Uterus (tissue), 4 donors: ENCODE results near the gene FPGS. TPM values are rescaled to one million over a fixed set of nuclear protein-coding genes. Genes with fewer than 3 reads are reported as not detected.
"Not testable (repeated sequence)": the region's sequence is repeated elsewhere in the genome, so short reads cannot be mapped to it uniquely, and the experiment has no call there.

Experiments used
- DNase-seq, 2 donors: peaks; one replicate each; pipeline ENCODE4 v3.0.0-alpha.2; 2019 to 2020
- H3K27ac ChIP-seq, 2 donors: fragments of 200-600 bp; sonication (generic); 1 replicate in 1 of 2; 2 replicates in 1 of 2; pipeline ENCODE4 v1.5.1; 2016 to 2018
- H3K27me3 ChIP-seq, 2 donors: fragments of 200-600 bp; sonication (generic); one replicate each; pipeline ENCODE4 v1.5.1; 2018 to 2019; ENCODE audit warnings: control low read depth in 1 of 2
- H3K36me3 ChIP-seq, 2 donors: fragments of 200-600 bp; sonication (generic); one replicate each; pipeline ENCODE4 v1.5.1; 2019; ENCODE audit warnings: control low read depth in 1 of 2
- H3K4me1 ChIP-seq, 2 donors: fragments of 200-600 bp; sonication (generic); one replicate each; pipeline ENCODE4 v1.5.1; 2018 to 2019; ENCODE audit warnings: control low read depth in 1 of 2
- H3K4me3 ChIP-seq, 2 donors: fragments of 200-600 bp; sonication (generic); 1 replicate in 1 of 2; 2 replicates in 1 of 2; pipeline ENCODE4 v1.5.1; 2018 to 2019; ENCODE audit warnings: mild to moderate bottlenecking in 1 of 2
- H3K9me3 ChIP-seq, 2 donors: fragments of 200-600 bp; sonication (generic); one replicate each; pipeline ENCODE4 v1.5.1; 2019; ENCODE audit warnings: control low read depth in 1 of 2
- CTCF ChIP-seq, 4 experiments: fragments of 200-600 bp in 2 of 4; fragments of 450-650 bp in 2 of 4; sonication (generic) in 2 of 4; IDR thresholded peaks; one replicate each; pipeline ENCODE4 v1.5.1; 2016 to 2019; ENCODE audit warnings: antibody characterized with exemption in 4 of 4, mild to moderate bottlenecking in 2 of 4, moderate library complexity in 1 of 4
- POLR2A ChIP-seq, 2 donors: fragments of 450-650 bp; IDR thresholded peaks; one replicate each; pipeline ENCODE4 v1.6.1; 2016; ENCODE audit warnings: antibody characterized with exemption in 2 of 2, mild to moderate bottlenecking in 1 of 2, moderate library complexity in 1 of 2
- intact Hi-C: fragments of 100-400 bp; cut with DNase I; formaldehyde crosslinking; loops from one replicate; pipeline ENCODE4 v1.15.1; 2023; ENCODE audit warnings: low total_unique reads
- total RNA-seq, 4 donors: library from RNA; depleted of rRNA in 3 of 4; stranded (reverse); fragments of >200 nt in 3 of 4; gene quantifications; one replicate each; pipeline versions ENCODE4 v1.1.0 to v1.2.4, GENCODE V29; 2014 to 2023
- donor health status: DM: yes; HTN: yes; CAD: no.

Gene FPGS
- total RNA-seq, 4 donors from 2014 or later = 11.5 to 128 (median 46.6) TPM

GRCh38 chr9:127755061-127756060, 47.3 kb upstream of the FPGS start:
- intact Hi-C loops = no loop called here
- no peaks in the 10 kb centered on the region for H3K9me3 ChIP-seq
- peak overlapping the region; percentile 31 to 35 for H3K27ac ChIP-seq
- no peak for DNase-seq
- H3K4me1 ChIP-seq = peaks cover 0 to 9% of the 10 kb centered on the region in 2 donors
- H3K4me3 ChIP-seq = no peak overlapping the region
- no peaks in the 10 kb centered on the region for H3K36me3 ChIP-seq
- no peak for TF ChIP-seq CTCF (IDR thresholded peaks at IDR 0.05)
- H3K27me3 ChIP-seq = peaks cover 0 to 8% of the 10 kb centered on the region in 2 donors

- Histone ChIP-seq H3K27me3 (peaks cover 0 to 8% of the 10 kb centered on the region in 2 donors), H3K4me3 (no peak overlapping the region), H3K36me3 (no peaks in the 10 kb centered on the region), H3K27ac (no peak overlapping the region), H3K4me1 (peaks cover 0 to 9% of the 10 kb centered on the region in 2 donors), H3K9me3 (no peaks in the 10 kb centered on the region)
- DNase-seq = no peak
- TF ChIP-seq POLR2A (IDR thresholded peaks at IDR 0.05) (no peak), CTCF (IDR thresholded peaks at IDR 0.05) (no peak)
- intact Hi-C loops = no loop called here
Observed at GRCh38 chr9:127756233-127756632, 46.4 kb upstream of the FPGS start.

GRCh38 chr9:127756776-127757175, 45.9 kb upstream of the FPGS start:
- H3K4me3 ChIP-seq, intact Hi-C loops, H3K27ac ChIP-seq, H3K36me3 ChIP-seq, H3K4me1 ChIP-seq, H3K9me3 ChIP-seq, H3K27me3 ChIP-seq, DNase-seq: not testable (repeated sequence)

- Histone ChIP-seq H3K9me3 (no peaks in the 10 kb centered on the region), H3K27ac (no peak overlapping the region), H3K27me3 (peaks cover 0 to 8% of the 10 kb centered on the region in 2 donors), H3K36me3 (no peaks in the 10 kb centered on the region), H3K4me1 (peaks cover 0 to 9% of the 10 kb centered on the region in 2 donors), H3K4me3 (no peak overlapping the region)
- intact Hi-C loops = no loop called here
- no peak for TF ChIP-seq CTCF (IDR thresholded peaks at IDR 0.05)
- TF ChIP-seq POLR2A (IDR thresholded peaks at IDR 0.05) = no peak
- no peak for DNase-seq
Observed at GRCh38 chr9:127758843-127759242, 43.8 kb upstream of the FPGS start.

- intact Hi-C loops = no loop called here
- Histone ChIP-seq H3K27ac (peak overlapping the region in 1 of 2 donors; percentile 68), H3K36me3 (no peaks in the 10 kb centered on the region), H3K27me3 (no peaks in the 10 kb centered on the region), H3K9me3 (no peaks in the 10 kb centered on the region), H3K4me1 (no peaks in the 10 kb centered on the region), H3K4me3 (no peak overlapping the region)
- TF ChIP-seq CTCF (IDR thresholded peaks at IDR 0.05) (no peak), POLR2A (IDR thresholded peaks at IDR 0.05) (no peak)
- no peak for DNase-seq
Observed at GRCh38 chr9:127761061-127761460, 41.6 kb upstream of the FPGS start.
